ENCODE measurements around the gene CRLF1.

Gene CRLF1

DNA sequence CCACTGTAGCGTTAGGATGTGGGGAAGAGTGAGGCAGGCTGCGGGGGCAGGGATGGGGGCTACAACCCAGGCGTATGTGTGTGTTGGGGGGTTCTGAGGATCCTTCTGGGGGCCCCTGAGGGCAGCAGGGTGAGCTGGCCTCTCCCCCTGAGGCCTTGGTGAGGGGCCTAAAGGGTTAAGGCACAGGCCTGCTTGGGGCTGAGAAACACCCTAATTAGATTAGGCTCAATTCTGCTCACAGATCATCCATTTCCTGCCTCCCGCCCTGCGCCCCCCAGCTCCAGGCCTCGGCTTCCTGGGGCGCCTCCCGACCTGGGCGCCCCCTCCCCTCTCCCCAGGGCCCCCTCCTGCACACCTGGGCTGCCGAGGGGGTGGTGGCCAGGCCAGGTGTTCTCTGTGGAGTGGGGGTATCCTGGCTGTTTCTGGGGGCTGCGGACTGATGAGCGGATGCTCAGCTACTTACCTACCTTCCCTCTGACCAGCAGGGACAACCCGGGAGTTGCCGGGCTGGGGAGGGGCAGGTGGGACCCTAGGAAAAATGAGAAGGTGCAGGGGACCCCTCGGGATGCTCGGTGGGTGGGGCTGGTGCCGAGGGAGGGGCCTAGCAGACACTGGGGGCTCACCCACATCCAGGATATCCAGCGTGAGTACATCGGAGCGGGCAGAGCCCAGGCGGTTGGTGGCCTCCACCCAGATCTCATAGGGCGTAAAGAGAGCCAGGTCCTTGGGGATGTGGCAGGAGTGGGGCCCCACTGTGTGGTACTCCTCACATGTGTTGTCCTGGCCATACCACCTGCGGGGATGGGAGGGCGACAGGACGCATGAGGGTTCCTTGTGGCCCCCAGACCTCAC is 8.6 kb downstream of the CRLF1 start:
- no peaks in the 10 kb centered on the region for H3K9me3 Mint-ChIP-seq
- H3K4me1 Mint-ChIP-seq, result peaks cover 18% of the 10 kb centered on the region
- H3K27ac Mint-ChIP-seq, result no peak overlapping the region
- TF ChIP-seq, protein P1, sequence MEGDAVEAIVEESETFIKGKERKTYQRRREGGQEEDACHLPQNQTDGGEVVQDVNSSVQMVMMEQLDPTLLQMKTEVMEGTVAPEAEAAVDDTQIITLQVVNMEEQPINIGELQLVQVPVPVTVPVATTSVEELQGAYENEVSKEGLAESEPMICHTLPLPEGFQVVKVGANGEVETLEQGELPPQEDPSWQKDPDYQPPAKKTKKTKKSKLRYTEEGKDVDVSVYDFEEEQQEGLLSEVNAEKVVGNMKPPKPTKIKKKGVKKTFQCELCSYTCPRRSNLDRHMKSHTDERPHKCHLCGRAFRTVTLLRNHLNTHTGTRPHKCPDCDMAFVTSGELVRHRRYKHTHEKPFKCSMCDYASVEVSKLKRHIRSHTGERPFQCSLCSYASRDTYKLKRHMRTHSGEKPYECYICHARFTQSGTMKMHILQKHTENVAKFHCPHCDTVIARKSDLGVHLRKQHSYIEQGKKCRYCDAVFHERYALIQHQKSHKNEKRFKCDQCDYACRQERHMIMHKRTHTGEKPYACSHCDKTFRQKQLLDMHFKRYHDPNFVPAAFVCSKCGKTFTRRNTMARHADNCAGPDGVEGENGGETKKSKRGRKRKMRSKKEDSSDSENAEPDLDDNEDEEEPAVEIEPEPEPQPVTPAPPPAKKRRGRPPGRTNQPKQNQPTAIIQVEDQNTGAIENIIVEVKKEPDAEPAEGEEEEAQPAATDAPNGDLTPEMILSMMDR (IDR thresholded peaks at IDR 0.05; ENCODE audit: unreplicated experiment in 3 of 3), result no peak
- H3K4me3 Mint-ChIP-seq, result no peak overlapping the region
- H3K36me3 Mint-ChIP-seq (ENCODE audit: low read depth), result no peaks in the 10 kb centered on the region
- peaks cover 65% of the 10 kb centered on the region for H3K27me3 Mint-ChIP-seq (ENCODE audit: low read depth)

DNA sequence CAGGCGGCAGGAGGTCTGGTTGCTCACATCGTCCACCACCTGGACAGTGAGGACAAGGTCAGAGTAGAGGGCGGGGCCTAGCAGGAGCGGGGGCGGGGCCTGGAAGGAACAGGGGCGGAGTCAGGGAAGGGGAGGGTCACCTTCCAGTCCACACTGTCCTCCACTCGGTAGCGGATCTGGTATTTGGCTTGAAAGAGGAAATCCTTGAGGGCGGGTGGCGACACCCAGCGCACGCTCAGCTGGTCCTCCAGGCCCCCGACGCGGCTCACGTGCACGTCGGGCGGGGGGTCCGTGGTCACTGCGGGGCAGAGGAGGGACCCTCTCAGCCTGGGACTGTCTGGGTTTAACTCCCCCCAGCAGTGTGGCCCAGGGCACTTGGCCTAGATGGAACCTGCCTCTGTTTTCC is 9.8 kb downstream of the CRLF1 start:
- H3K36me3 Mint-ChIP-seq (ENCODE audit: low read depth), result no peaks in the 10 kb centered on the region
- H3K4me3 Mint-ChIP-seq, result no peak overlapping the region
- peaks cover 15% of the 10 kb centered on the region for H3K4me1 Mint-ChIP-seq
- H3K9me3 Mint-ChIP-seq, result no peaks in the 10 kb centered on the region
- TF ChIP-seq, protein P1 (IDR thresholded peaks at IDR 0.05; ENCODE audit: unreplicated experiment in 3 of 3), result no peak
- peak overlapping the region in 1 of 3 experiments; percentile 52 for H3K27ac Mint-ChIP-seq
- H3K27me3 Mint-ChIP-seq (ENCODE audit: low read depth), result peaks cover 53% of the 10 kb centered on the region

DNA sequence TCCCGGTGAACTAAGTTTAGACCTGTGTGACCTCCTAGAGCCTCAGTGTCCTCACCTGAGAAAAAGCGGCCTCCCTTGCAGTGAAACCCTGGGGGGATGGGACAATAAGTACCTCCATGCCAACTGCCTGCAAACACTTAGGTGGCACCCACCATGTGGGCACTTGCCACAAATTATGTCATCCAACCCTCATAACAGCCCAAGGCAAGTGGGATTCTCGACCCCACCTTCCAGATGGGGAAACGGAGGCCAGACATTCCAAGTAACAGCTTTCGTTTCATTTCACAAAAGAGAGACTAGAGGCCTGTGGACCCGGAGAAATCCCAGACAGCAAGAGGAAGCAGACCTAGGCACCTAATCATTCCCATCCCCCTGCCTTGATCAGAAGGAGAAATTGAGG is 11.1 kb downstream of the CRLF1 start:
- TF ChIP-seq, protein P1 (IDR thresholded peaks at IDR 0.05; ENCODE audit: unreplicated experiment in 3 of 3), result no peak
- no peaks in the 10 kb centered on the region for H3K36me3 Mint-ChIP-seq (ENCODE audit: low read depth)
- H3K4me1 Mint-ChIP-seq, result peaks cover 21% of the 10 kb centered on the region
- H3K9me3 Mint-ChIP-seq, result no peaks in the 10 kb centered on the region
- peaks cover 46% of the 10 kb centered on the region for H3K27me3 Mint-ChIP-seq (ENCODE audit: low read depth)
- no peak overlapping the region for H3K27ac Mint-ChIP-seq
- peak overlapping the region; percentile 28 to 64 (median 43) for H3K4me3 Mint-ChIP-seq

DNA sequence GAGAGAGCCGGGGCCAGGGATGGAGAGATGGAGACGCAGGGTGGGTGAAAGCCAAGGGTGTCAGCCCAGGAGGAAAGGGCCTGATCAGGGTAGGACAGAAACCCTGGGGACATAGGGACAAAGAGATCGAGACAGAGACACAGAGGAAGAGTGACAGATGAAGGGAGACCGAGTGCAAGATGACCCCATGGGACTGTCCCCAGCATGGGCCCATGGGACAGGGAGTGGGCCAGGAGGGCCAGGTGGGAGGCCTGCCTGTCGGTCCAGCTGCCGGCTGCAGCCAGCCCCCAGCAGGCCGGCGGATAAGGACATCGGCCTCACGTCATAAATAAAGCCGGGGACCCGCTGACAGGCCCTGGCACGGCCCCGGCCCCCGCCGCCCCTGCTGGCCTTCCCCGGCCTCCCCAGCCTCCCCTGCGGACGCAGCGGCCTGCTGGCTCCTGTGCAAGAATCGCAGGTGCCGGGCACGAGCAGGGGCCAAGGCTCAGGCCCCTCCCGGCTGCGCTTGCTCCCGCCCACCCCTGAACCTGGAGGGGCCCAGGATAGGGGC is 11.7 kb downstream of the CRLF1 start:
- no peaks in the 10 kb centered on the region for H3K9me3 Mint-ChIP-seq
- peaks cover 41% of the 10 kb centered on the region for H3K27me3 Mint-ChIP-seq (ENCODE audit: low read depth)
- no peaks in the 10 kb centered on the region for H3K36me3 Mint-ChIP-seq (ENCODE audit: low read depth)
- peaks cover 25% of the 10 kb centered on the region for H3K4me1 Mint-ChIP-seq
- peak overlapping the region in 2 of 3 experiments; percentile 79 to 81 for H3K27ac Mint-ChIP-seq
- peak overlapping the region; percentile 77 to 79 (median 78) for H3K4me3 Mint-ChIP-seq
- TF ChIP-seq, protein P1 (IDR thresholded peaks at IDR 0.05; ENCODE audit: unreplicated experiment in 3 of 3), result no peak

DNA sequence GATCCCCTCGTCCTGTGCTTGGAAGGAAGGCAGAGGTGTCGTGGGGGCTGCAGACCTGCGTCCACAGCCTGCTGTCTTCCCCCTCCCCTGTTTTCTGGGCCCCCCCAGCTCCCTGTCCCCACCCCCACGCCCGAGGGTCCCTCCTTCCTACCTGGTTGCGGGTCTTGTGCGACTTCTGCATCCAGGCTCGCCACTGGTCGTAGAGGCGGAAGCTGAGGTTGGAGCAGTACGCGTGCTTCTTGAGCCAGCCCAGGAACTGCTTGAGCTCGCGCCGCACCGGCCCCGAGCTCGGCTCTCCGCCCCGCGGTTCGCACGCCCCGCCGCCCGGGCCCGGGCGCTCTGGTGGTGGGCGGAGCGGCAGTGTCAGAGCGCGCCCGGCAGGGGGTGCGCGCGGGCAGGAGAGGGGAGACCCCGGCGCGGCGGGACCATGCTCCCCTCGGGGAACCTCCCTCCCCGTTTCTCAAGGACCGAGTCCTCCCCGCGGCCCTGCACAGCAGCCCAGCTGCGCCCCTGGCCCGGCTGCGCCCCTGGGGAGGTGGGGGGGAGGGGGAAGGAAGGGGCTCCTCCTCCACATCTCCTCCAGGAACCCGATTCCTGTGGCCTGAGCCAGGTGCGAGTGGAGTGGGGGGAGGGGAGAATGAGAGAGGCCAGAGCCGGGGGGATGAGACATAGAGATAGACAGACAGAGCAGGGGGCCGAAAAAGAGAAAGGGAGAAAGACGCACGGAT is 12.3 kb downstream of the CRLF1 start:
- TF ChIP-seq, protein P1 (IDR thresholded peaks at IDR 0.05; ENCODE audit: unreplicated experiment in 3 of 3), result peak; percentile 91 to 93 (median 92)
- Mint-ChIP-seq H3K4me3 (peak overlapping the region; percentile 77 to 79 (median 78)), H3K36me3 (ENCODE audit: low read depth) (no peaks in the 10 kb centered on the region), H3K4me1 (peaks cover 29% of the 10 kb centered on the region), H3K27ac (peak overlapping the region in 2 of 3 experiments; percentile 79 to 81), H3K9me3 (no peaks in the 10 kb centered on the region), H3K27me3 (ENCODE audit: low read depth) (peaks cover 34% of the 10 kb centered on the region)
